Measurements from ENCODE around the gene DTYMK. TPM values are rescaled to one million over a fixed set of nuclear protein-coding genes. Genes with fewer than 3 reads are reported as not detected.

The DTYMK gene
- polyA plus RNA-seq, 1 of the 3 experiments (the other 2 are of a cell fraction), result 51.1 TPM

DNA sequence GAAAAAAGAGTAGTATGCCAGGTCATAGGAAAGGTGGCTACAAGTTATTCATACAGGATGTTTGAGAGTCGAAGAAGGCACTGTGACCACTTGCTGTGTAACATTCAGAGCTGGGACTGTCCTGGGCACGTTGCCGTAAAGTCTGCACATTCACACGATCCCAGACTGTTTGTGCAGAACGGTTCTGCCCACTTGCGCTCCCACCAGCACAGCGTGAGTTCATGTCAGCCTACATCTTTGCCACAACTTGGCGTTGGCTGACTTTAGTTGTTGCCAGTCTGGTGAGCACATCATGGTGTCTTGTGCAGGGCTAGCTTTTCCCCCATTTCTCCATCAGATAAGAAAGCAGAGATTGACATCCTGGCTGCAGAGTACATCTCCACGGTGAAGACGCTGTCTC, 22.3 kb upstream of the DTYMK start:
- 80% methylated on average over 10 of the region's 10 CpGs for WGBS (ENCODE audit: low lambda C conversion rate)
- Histone ChIP-seq H3K4me2 (no peak overlapping the region), H3K9me2 (no peaks in the 10 kb centered on the region), H3K36me3 (replicated peaks in 1 of 2; ENCODE audit: control insufficient read depth in 1 of 2, insufficient read depth in 2 of 2, low read length in 1 of 2) (peaks cover 44 to 73% of the 10 kb centered on the region in 2 experiments), H3K79me2 (ENCODE audit: insufficient read depth) (peaks cover 8% of the 10 kb centered on the region; the same call in 1 of the 2 replicates), H2AFZ (ENCODE audit: low read depth) (no peak overlapping the region), H3F3A (replicated peaks; ENCODE audit: insufficient read depth) (no peaks in the 10 kb centered on the region), H3K27ac (ENCODE audit: low read depth in 2 of 2, low read length in 1 of 2) (no peak overlapping the region), H3K27me3 (ENCODE audit: insufficient read depth) (no peaks in the 10 kb centered on the region), H4K20me1 (ENCODE audit: insufficient read depth) (no peaks in the 10 kb centered on the region; the same call in 1 of the 2 replicates), H3K9me3 (0 out of 2 replicates have a peak, but pooled peaks cover under 1% of the 10 kb centered on the region), H3K9ac (no peak overlapping the region), H3K4me3 (ENCODE audit: low read depth in 2 of 2, low read length in 1 of 2) (no peak overlapping the region), H3K4me1 (ENCODE audit: control insufficient read depth in 1 of 2, insufficient read depth in 2 of 2, low read depth in 1 of 2, low read length in 1 of 2) (peaks cover 0 to under 1% of the 10 kb centered on the region in 2 experiments; a peak in 1 of 4 replicates)
- CTCF ChIA-PET, result interaction anchor here (1.0 kb wide), 1 partner anchor 125 kb away, joined by 3 read pairs; no protein-coding TSS in a partner anchor
- POLR2A ChIA-PET, result interaction anchor here (0.7 kb wide), 1 partner anchor 26 kb away, joined by 4 read pairs; the partner anchor contains the start of gene D2HGDH
- no peak for TF ChIP-seq RCOR1 (IDR thresholded peaks at IDR 0.05; ENCODE audit: low read length)
- no peak for TF ChIP-seq MXI1 (IDR thresholded peaks at IDR 0.05; ENCODE audit: low read depth, low read length)
- TF ChIP-seq RXRA (IDR thresholded peaks at IDR 0.05; ENCODE audit: borderline replicate concordance, low read depth), result no peak
- TF ChIP-seq TCF12 (IDR thresholded peaks at IDR 0.05), result no peak
- TF ChIP-seq, protein P1, sequence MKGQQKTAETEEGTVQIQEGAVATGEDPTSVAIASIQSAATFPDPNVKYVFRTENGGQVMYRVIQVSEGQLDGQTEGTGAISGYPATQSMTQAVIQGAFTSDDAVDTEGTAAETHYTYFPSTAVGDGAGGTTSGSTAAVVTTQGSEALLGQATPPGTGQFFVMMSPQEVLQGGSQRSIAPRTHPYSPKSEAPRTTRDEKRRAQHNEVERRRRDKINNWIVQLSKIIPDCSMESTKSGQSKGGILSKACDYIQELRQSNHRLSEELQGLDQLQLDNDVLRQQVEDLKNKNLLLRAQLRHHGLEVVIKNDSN (IDR thresholded peaks at IDR 0.05; ENCODE audit: borderline replicate concordance, low read depth), result no peak
- TF ChIP-seq, protein P2, sequence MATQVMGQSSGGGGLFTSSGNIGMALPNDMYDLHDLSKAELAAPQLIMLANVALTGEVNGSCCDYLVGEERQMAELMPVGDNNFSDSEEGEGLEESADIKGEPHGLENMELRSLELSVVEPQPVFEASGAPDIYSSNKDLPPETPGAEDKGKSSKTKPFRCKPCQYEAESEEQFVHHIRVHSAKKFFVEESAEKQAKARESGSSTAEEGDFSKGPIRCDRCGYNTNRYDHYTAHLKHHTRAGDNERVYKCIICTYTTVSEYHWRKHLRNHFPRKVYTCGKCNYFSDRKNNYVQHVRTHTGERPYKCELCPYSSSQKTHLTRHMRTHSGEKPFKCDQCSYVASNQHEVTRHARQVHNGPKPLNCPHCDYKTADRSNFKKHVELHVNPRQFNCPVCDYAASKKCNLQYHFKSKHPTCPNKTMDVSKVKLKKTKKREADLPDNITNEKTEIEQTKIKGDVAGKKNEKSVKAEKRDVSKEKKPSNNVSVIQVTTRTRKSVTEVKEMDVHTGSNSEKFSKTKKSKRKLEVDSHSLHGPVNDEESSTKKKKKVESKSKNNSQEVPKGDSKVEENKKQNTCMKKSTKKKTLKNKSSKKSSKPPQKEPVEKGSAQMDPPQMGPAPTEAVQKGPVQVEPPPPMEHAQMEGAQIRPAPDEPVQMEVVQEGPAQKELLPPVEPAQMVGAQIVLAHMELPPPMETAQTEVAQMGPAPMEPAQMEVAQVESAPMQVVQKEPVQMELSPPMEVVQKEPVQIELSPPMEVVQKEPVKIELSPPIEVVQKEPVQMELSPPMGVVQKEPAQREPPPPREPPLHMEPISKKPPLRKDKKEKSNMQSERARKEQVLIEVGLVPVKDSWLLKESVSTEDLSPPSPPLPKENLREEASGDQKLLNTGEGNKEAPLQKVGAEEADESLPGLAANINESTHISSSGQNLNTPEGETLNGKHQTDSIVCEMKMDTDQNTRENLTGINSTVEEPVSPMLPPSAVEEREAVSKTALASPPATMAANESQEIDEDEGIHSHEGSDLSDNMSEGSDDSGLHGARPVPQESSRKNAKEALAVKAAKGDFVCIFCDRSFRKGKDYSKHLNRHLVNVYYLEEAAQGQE (IDR thresholded peaks at IDR 0.05; ENCODE audit: low read depth, low read length), result no peak
- no peak for TF ChIP-seq JUND (IDR thresholded peaks at IDR 0.05)
- no peak for TF ChIP-seq MEF2A (IDR thresholded peaks at IDR 0.05; ENCODE audit: borderline replicate concordance, low read depth)
- no peak for DNase-seq

DNA sequence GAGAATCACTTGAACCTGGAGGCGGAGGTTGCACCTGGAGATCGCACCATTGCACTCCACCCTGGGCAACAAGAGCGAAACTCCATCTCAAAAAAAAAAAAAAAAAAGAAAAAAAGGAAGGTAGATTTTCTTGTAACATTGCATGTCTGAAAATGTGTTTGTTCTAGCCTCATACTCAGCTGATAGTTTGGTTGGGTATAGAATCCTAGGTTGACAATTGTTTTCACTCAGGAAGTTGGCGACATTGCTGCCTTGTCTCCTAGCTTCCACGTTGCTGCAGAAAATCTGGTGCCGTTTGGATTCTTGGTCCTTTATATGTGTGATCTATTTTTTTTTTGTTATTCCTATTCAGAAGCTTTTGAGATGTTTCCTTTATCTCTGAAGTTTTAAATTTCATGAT, 19.9 kb upstream of the DTYMK start:
- no peak for DNase-seq
- no peaks in the 10 kb centered on the region for H3K9me2 ChIP-seq
- WGBS (ENCODE audit: low lambda C conversion rate), result over 99% methylated on average over 6 of the region's 6 CpGs
- H3K4me1 ChIP-seq (ENCODE audit: control insufficient read depth in 1 of 2, insufficient read depth in 2 of 2, low read depth in 1 of 2, low read length in 1 of 2), result peaks cover 0 to 11% of the 10 kb centered on the region in 2 experiments; a peak in 1 of 4 replicates
- CTCF ChIA-PET, result interaction anchor here (1.2 to 1.4 kb wide), 3 partner anchors 19 to 172 kb away, joined by 4 to 5 read pairs (median 4); no protein-coding TSS in a partner anchor
- H3F3A ChIP-seq (replicated peaks; ENCODE audit: insufficient read depth), result no peaks in the 10 kb centered on the region
- H3K27ac ChIP-seq (ENCODE audit: low read depth in 2 of 2, low read length in 1 of 2), result no peak overlapping the region
- no peak overlapping the region for H2AFZ ChIP-seq (ENCODE audit: low read depth)
- TF ChIP-seq, protein P1 (IDR thresholded peaks at IDR 0.05; ENCODE audit: borderline replicate concordance, low read depth), result no peak
- TF ChIP-seq FOXJ3 (CRISPR knock-in tag; IDR thresholded peaks at IDR 0.05) (no peak), GATA2 (CRISPR knock-in tag; IDR thresholded peaks at IDR 0.05) (no peak), SIN3A (IDR thresholded peaks at IDR 0.05; ENCODE audit: borderline replicate concordance, low read depth, low read length) (no peak), SMC3 (IDR thresholded peaks at IDR 0.05; ENCODE audit: low read depth, low read length) (no peak), POLR2AphosphoS5 (IDR thresholded peaks at IDR 0.05; ENCODE audit: low read depth, low read length) (no peak), EZH2phosphoT487 (IDR thresholded peaks at IDR 0.05; ENCODE audit: borderline replicate concordance, low read depth) (no peak), FOXM1 (IDR thresholded peaks at IDR 0.05; ENCODE audit: low read depth) (no peak), YY1 (IDR thresholded peaks at IDR 0.05; ENCODE audit: low read depth) (no peak), FOSL2 (IDR thresholded peaks at IDR 0.05; ENCODE audit: borderline replicate concordance, low read depth) (no peak), EP300 (IDR thresholded peaks at IDR 0.05; ENCODE audit: borderline replicate concordance in 1 of 2, low read depth in 1 of 2, low read length in 1 of 2) (no peak)
- TF ChIP-seq, protein P3, sequence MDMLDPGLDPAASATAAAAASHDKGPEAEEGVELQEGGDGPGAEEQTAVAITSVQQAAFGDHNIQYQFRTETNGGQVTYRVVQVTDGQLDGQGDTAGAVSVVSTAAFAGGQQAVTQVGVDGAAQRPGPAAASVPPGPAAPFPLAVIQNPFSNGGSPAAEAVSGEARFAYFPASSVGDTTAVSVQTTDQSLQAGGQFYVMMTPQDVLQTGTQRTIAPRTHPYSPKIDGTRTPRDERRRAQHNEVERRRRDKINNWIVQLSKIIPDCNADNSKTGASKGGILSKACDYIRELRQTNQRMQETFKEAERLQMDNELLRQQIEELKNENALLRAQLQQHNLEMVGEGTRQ (IDR thresholded peaks at IDR 0.05; ENCODE audit: borderline replicate concordance, low read depth, low read length), result no peak
- TF ChIP-seq, protein P4, sequence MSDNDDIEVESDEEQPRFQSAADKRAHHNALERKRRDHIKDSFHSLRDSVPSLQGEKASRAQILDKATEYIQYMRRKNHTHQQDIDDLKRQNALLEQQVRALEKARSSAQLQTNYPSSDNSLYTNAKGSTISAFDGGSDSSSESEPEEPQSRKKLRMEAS (IDR thresholded peaks at IDR 0.05; ENCODE audit: low read depth), result no peak
- no peak overlapping the region for H3K4me2 ChIP-seq
- H3K36me3 ChIP-seq (replicated peaks in 1 of 2; ENCODE audit: control insufficient read depth in 1 of 2, insufficient read depth in 2 of 2, low read length in 1 of 2), result peaks cover 31 to 52% of the 10 kb centered on the region in 2 experiments
- POLR2A ChIA-PET, result no interaction called here
- no peak overlapping the region for H3K9ac ChIP-seq
- H3K79me2 ChIP-seq (ENCODE audit: insufficient read depth), result peaks cover 22% of the 10 kb centered on the region; the same call in 1 of the 2 replicates
- no peaks in the 10 kb centered on the region for H3K27me3 ChIP-seq (ENCODE audit: insufficient read depth)
- H4K20me1 ChIP-seq (ENCODE audit: insufficient read depth), result peaks cover 8% of the 10 kb centered on the region; the same call in 1 of the 2 replicates
- no peaks in the 10 kb centered on the region for H3K9me3 ChIP-seq
- no peak overlapping the region for H3K4me3 ChIP-seq (ENCODE audit: low read depth in 2 of 2, low read length in 1 of 2)
